ENCODE measurements around the gene ARMH3.
"Not testable (repeated sequence)": the region's sequence is repeated elsewhere in the genome, so short reads cannot be mapped to it uniquely, and the experiment has no call there.

The ARMH3 gene

GRCh38 chr10:101993221-101993620, 62.8 kb downstream of the ARMH3 start:
- no peak overlapping the region for H3K4me3 ChIP-seq (ENCODE audit: control insufficient read depth, low read depth, low read length)
- TF ChIP-seq, protein P1, sequence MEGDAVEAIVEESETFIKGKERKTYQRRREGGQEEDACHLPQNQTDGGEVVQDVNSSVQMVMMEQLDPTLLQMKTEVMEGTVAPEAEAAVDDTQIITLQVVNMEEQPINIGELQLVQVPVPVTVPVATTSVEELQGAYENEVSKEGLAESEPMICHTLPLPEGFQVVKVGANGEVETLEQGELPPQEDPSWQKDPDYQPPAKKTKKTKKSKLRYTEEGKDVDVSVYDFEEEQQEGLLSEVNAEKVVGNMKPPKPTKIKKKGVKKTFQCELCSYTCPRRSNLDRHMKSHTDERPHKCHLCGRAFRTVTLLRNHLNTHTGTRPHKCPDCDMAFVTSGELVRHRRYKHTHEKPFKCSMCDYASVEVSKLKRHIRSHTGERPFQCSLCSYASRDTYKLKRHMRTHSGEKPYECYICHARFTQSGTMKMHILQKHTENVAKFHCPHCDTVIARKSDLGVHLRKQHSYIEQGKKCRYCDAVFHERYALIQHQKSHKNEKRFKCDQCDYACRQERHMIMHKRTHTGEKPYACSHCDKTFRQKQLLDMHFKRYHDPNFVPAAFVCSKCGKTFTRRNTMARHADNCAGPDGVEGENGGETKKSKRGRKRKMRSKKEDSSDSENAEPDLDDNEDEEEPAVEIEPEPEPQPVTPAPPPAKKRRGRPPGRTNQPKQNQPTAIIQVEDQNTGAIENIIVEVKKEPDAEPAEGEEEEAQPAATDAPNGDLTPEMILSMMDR (conservative IDR thresholded peaks at IDR 0.05; ENCODE audit: control insufficient read depth, insufficient read depth, low read depth, low read length), result no peak
- no peak for DNase-seq (ENCODE audit: low read depth)

- DNase-seq (ENCODE audit: low read depth), result no peak
- H3K4me3 ChIP-seq (ENCODE audit: control insufficient read depth, low read depth, low read length), result no peak overlapping the region
- TF ChIP-seq, protein P1 (conservative IDR thresholded peaks at IDR 0.05; ENCODE audit: control insufficient read depth, insufficient read depth, low read depth, low read length), result no peak
Measured at GRCh38 chr10:101987136-101987535, 68.8 kb downstream of the ARMH3 start.

DNA sequence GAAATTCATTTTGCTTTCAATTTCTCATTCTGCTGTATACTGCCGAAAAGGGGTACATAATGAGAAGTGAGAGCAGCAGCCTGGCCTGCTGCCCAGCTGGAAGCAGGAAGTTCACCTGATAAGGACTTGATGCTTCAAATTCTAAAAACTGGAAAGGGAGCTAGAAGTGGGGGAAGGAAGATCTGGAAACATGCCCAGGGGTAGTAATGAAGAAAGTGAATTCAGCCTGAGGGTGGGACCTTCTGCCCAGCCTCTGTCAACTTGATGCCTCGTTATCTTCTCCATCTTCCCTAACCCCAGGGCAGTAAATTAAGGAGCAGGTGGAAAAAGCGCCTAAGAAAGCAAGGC, 69.4 kb downstream of the ARMH3 start:
- H3K4me3 ChIP-seq (ENCODE audit: control insufficient read depth, low read depth, low read length), result no peak overlapping the region
- TF ChIP-seq, protein P1 (conservative IDR thresholded peaks at IDR 0.05; ENCODE audit: control insufficient read depth, insufficient read depth, low read depth, low read length), result no peak
- DNase-seq (ENCODE audit: low read depth), result no peak

- H3K4me3 ChIP-seq (ENCODE audit: control insufficient read depth, low read depth, low read length); DNase-seq (ENCODE audit: low read depth): not testable (repeated sequence)
Measured at GRCh38 chr10:101980677-101981076, 75.3 kb downstream of the ARMH3 start.

GRCh38 chr10:101974091-101974971, 81.6 kb downstream of the ARMH3 start:
- TF ChIP-seq, protein P1 (conservative IDR thresholded peaks at IDR 0.05; ENCODE audit: control insufficient read depth, insufficient read depth, low read depth, low read length), result no peak
- DNase-seq (ENCODE audit: low read depth), result no peak
- H3K4me3 ChIP-seq (ENCODE audit: control insufficient read depth, low read depth, low read length), result no peak overlapping the region

GRCh38 chr10:101972761-101973160, 83.2 kb downstream of the ARMH3 start:
- DNase-seq (ENCODE audit: low read depth), result no peak
- H3K4me3 ChIP-seq (ENCODE audit: control insufficient read depth, low read depth, low read length), result no peak overlapping the region
- TF ChIP-seq, protein P1 (conservative IDR thresholded peaks at IDR 0.05; ENCODE audit: control insufficient read depth, insufficient read depth, low read depth, low read length), result no peak

DNA sequence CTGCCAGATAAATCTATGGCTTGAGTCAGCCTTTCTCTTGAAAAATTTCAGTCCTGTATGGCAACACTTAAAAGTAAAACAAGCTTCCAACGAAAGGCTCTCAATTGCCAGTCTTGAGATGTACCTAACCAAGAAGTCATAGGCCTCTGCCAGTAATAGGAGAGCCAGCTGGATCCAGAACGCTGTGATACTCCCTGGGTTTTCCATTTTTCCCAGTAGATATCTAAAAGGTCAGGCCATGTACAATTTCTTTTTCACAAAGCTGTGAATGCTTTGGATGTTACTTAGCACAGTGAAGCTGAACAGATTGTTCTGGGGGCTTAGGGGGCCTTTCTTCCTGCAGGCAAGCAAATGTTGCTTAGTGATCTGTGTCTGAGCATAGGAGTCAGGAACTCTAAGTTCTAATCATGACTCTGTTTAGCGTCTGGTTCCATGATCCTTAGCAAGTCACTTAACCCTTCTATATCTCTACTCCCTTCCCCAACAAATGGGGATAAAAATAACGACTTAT, 86.5 kb downstream of the ARMH3 start:
- DNase-seq (ENCODE audit: low read depth), result no peak
- TF ChIP-seq, protein P1 (conservative IDR thresholded peaks at IDR 0.05; ENCODE audit: control insufficient read depth, insufficient read depth, low read depth, low read length), result no peak
- no peak overlapping the region for H3K4me3 ChIP-seq (ENCODE audit: control insufficient read depth, low read depth, low read length)

All from fibroblast of mammary gland (primary cell).